ENCODE results near the gene FAM20B.

The FAM20B gene

GRCh38 chr1:179099891-179100290 lies 74.2 kb downstream of the FAM20B start:
- in situ Hi-C loops (cut with MboI; ENCODE audit: low sequenced_read_pairs), result no loop called here

GRCh38 chr1:179101566-179101965 lies 75.9 kb downstream of the FAM20B start:
- Histone ChIP-seq H3K27me3 (ENCODE audit: low read depth) (no peaks in the 10 kb centered on the region), H3K4me3 (no peak overlapping the region), H3K4me1 (no peaks in the 10 kb centered on the region), H3K36me3 (replicated peaks) (peaks cover 14% of the 10 kb centered on the region), H3K9me3 (no peaks in the 10 kb centered on the region)
- in situ Hi-C loops (cut with MboI; ENCODE audit: low sequenced_read_pairs), result no loop called here
- no peak for DNase-seq (ENCODE audit: low spot score in 2 of 2)

More at GRCh38 chr1:179099891-179100290, 74.2 kb downstream of the FAM20B start:
- Histone ChIP-seq H3K36me3 (replicated peaks) (peaks cover 31% of the 10 kb centered on the region), H3K9me3 (no peaks in the 10 kb centered on the region), H3K27me3 (ENCODE audit: low read depth) (no peaks in the 10 kb centered on the region), H3K4me1 (no peaks in the 10 kb centered on the region), H3K4me3 (no peak overlapping the region)
- DNase-seq (ENCODE audit: low spot score in 2 of 2), result no peak

GRCh38 chr1:179103999-179104398 lies 78.3 kb downstream of the FAM20B start:
- H3K4me3 ChIP-seq, result no peak overlapping the region
- H3K9me3 ChIP-seq, result no peaks in the 10 kb centered on the region
- no peak for DNase-seq (ENCODE audit: low spot score in 2 of 2)
- no peaks in the 10 kb centered on the region for H3K4me1 ChIP-seq
- no peaks in the 10 kb centered on the region for H3K27me3 ChIP-seq (ENCODE audit: low read depth)
- peaks cover 14% of the 10 kb centered on the region for H3K36me3 ChIP-seq (replicated peaks)
- in situ Hi-C loops (cut with MboI; ENCODE audit: low sequenced_read_pairs), result no loop called here

- Histone ChIP-seq H3K4me3 (no peak overlapping the region), H3K4me1 (no peaks in the 10 kb centered on the region), H3K36me3 (replicated peaks) (peaks cover 20% of the 10 kb centered on the region), H3K9me3 (no peaks in the 10 kb centered on the region), H3K27me3 (ENCODE audit: low read depth) (no peaks in the 10 kb centered on the region)
- no peak for DNase-seq (ENCODE audit: low spot score in 2 of 2)
- in situ Hi-C loops (cut with MboI; ENCODE audit: low sequenced_read_pairs), result no loop called here
These were observed 79.0 kb downstream of the FAM20B start for GRCh38 chr1:179104611-179105250.

GRCh38 chr1:179105393-179105792 lies 79.7 kb downstream of the FAM20B start:
- in situ Hi-C loops (cut with MboI; ENCODE audit: low sequenced_read_pairs), result no loop called here
- H3K9me3 ChIP-seq, result no peaks in the 10 kb centered on the region
- peaks cover 26% of the 10 kb centered on the region for H3K36me3 ChIP-seq (replicated peaks)
- H3K4me3 ChIP-seq, result no peak overlapping the region
- no peaks in the 10 kb centered on the region for H3K27me3 ChIP-seq (ENCODE audit: low read depth)
- H3K4me1 ChIP-seq, result no peaks in the 10 kb centered on the region
- no peak for DNase-seq (ENCODE audit: low spot score in 2 of 2)

GRCh38 chr1:179107706-179108629 lies 82.3 kb downstream of the FAM20B start:
- H3K4me3 ChIP-seq, result no peak overlapping the region
- peaks cover 36% of the 10 kb centered on the region for H3K36me3 ChIP-seq (replicated peaks)
- H3K9me3 ChIP-seq, result no peaks in the 10 kb centered on the region
- in situ Hi-C loops (cut with MboI; ENCODE audit: low sequenced_read_pairs), result no loop called here
- H3K4me1 ChIP-seq, result no peaks in the 10 kb centered on the region
- DNase-seq (ENCODE audit: low spot score in 2 of 2), result no peak
- no peaks in the 10 kb centered on the region for H3K27me3 ChIP-seq (ENCODE audit: low read depth)

- DNase-seq (ENCODE audit: low spot score in 2 of 2), result no peak
- Histone ChIP-seq H3K4me3 (no peak overlapping the region), H3K9me3 (no peaks in the 10 kb centered on the region), H3K27me3 (ENCODE audit: low read depth) (no peaks in the 10 kb centered on the region), H3K4me1 (no peaks in the 10 kb centered on the region), H3K36me3 (replicated peaks) (peaks cover 36% of the 10 kb centered on the region)
- in situ Hi-C loops (cut with MboI; ENCODE audit: low sequenced_read_pairs), result no loop called here
These were observed 83.0 kb downstream of the FAM20B start for GRCh38 chr1:179108644-179109043.

- Histone ChIP-seq H3K4me1 (peaks cover 11% of the 10 kb centered on the region), H3K27me3 (ENCODE audit: low read depth) (no peaks in the 10 kb centered on the region), H3K4me3 (no peak overlapping the region), H3K36me3 (replicated peaks) (peaks cover 18% of the 10 kb centered on the region), H3K9me3 (no peaks in the 10 kb centered on the region)
- in situ Hi-C loops (cut with MboI; ENCODE audit: low sequenced_read_pairs), result no loop called here
- DNase-seq (ENCODE audit: low spot score in 2 of 2), result no peak
These were observed 89.5 kb downstream of the FAM20B start for GRCh38 chr1:179115181-179115580.

- in situ Hi-C loops (cut with MboI; ENCODE audit: low sequenced_read_pairs), result no loop called here
- peaks cover 3% of the 10 kb centered on the region for H3K36me3 ChIP-seq (replicated peaks)
- peaks cover 13% of the 10 kb centered on the region for H3K4me1 ChIP-seq
- no peaks in the 10 kb centered on the region for H3K27me3 ChIP-seq (ENCODE audit: low read depth)
- peak in 1 of 2 experiments; percentile 74 for DNase-seq (ENCODE audit: low spot score in 2 of 2)
- H3K4me3 ChIP-seq, result no peak overlapping the region
- no peaks in the 10 kb centered on the region for H3K9me3 ChIP-seq
These were observed 93.8 kb downstream of the FAM20B start for GRCh38 chr1:179119513-179119912.

- no peaks in the 10 kb centered on the region for H3K9me3 ChIP-seq
- H3K27me3 ChIP-seq (ENCODE audit: low read depth), result no peaks in the 10 kb centered on the region
- in situ Hi-C loops (cut with MboI; ENCODE audit: low sequenced_read_pairs), result no loop called here
- no peak for DNase-seq (ENCODE audit: low spot score in 2 of 2)
- peaks cover 13% of the 10 kb centered on the region for H3K4me1 ChIP-seq
- H3K36me3 ChIP-seq (replicated peaks), result peaks cover 5% of the 10 kb centered on the region
- no peak overlapping the region for H3K4me3 ChIP-seq
These were observed 95.0 kb downstream of the FAM20B start for GRCh38 chr1:179120736-179121135.

- in situ Hi-C loops (cut with MboI; ENCODE audit: low sequenced_read_pairs), result no loop called here
- no peaks in the 10 kb centered on the region for H3K27me3 ChIP-seq (ENCODE audit: low read depth)
- H3K4me1 ChIP-seq, result peaks cover 13% of the 10 kb centered on the region
- no peak overlapping the region for H3K4me3 ChIP-seq
- peak; percentile 38 to 62 for DNase-seq (ENCODE audit: low spot score in 2 of 2)
- H3K9me3 ChIP-seq, result no peaks in the 10 kb centered on the region
- peaks cover 5% of the 10 kb centered on the region for H3K36me3 ChIP-seq (replicated peaks)
These were observed 95.7 kb downstream of the FAM20B start for GRCh38 chr1:179121159-179121938.

GRCh38 chr1:179124873-179125272 lies 99.2 kb downstream of the FAM20B start:
- Histone ChIP-seq H3K4me1 (peaks cover 5% of the 10 kb centered on the region), H3K9me3 (no peaks in the 10 kb centered on the region), H3K4me3 (no peak overlapping the region), H3K36me3 (replicated peaks) (peaks cover 2% of the 10 kb centered on the region; the same call in 1 of the 2 replicates), H3K27me3 (ENCODE audit: low read depth) (no peaks in the 10 kb centered on the region)
- DNase-seq (ENCODE audit: low spot score in 2 of 2), result no peak
- in situ Hi-C loops (cut with MboI; ENCODE audit: low sequenced_read_pairs), result no loop called here
